Neural cell (in vitro differentiated cells): ENCODE data around the gene RAVER1.

ENCODE experiments used
- CTCF ChIP-seq: fragments of 450-650 bp; IDR thresholded peaks from 2 replicates; pipeline ENCODE4 v1.5.1; 2014; ENCODE audit warnings: antibody characterized with exemption, mild to moderate bottlenecking, moderate library complexity; ENCODE audit not compliant: poor library complexity, severe bottlenecking
- EP300 ChIP-seq: fragments of 450-650 bp; conservative IDR thresholded peaks from 2 replicates; pipeline ENCODE4 v1.6.1; 2014; ENCODE audit warnings: antibody characterized with exemption, mild to moderate bottlenecking, moderate library complexity; ENCODE audit not compliant: poor library complexity, severe bottlenecking
- EZH2 ChIP-seq: fragments of 200-600, 300-800 bp; shearing (Covaris generic), sonication (generic); IDR thresholded peaks from 2 replicates; pipeline ENCODE4 v1.6.1; 2014; ENCODE audit warnings: antibody characterized with exemption, low read length, borderline replicate concordance, mild to moderate bottlenecking; ENCODE audit not compliant: insufficient read depth, poor library complexity, severe bottlenecking
- POLR2AphosphoS5 ChIP-seq: IDR thresholded peaks from 2 replicates; pipeline ENCODE4 v1.6.1; 2012
- RAD21 ChIP-seq: fragments of 450-650 bp; conservative IDR thresholded peaks from 2 replicates; pipeline ENCODE4 v1.6.1; 2014; ENCODE audit warnings: antibody characterized with exemption, mild to moderate bottlenecking, moderate library complexity
- REST ChIP-seq: IDR thresholded peaks from 2 replicates; pipeline ENCODE4 v1.6.1; 2012; ENCODE audit warnings: borderline replicate concordance
- TAF1 ChIP-seq: IDR thresholded peaks from 2 replicates; pipeline ENCODE4 v1.6.1; 2012; ENCODE audit warnings: low read depth

DNA sequence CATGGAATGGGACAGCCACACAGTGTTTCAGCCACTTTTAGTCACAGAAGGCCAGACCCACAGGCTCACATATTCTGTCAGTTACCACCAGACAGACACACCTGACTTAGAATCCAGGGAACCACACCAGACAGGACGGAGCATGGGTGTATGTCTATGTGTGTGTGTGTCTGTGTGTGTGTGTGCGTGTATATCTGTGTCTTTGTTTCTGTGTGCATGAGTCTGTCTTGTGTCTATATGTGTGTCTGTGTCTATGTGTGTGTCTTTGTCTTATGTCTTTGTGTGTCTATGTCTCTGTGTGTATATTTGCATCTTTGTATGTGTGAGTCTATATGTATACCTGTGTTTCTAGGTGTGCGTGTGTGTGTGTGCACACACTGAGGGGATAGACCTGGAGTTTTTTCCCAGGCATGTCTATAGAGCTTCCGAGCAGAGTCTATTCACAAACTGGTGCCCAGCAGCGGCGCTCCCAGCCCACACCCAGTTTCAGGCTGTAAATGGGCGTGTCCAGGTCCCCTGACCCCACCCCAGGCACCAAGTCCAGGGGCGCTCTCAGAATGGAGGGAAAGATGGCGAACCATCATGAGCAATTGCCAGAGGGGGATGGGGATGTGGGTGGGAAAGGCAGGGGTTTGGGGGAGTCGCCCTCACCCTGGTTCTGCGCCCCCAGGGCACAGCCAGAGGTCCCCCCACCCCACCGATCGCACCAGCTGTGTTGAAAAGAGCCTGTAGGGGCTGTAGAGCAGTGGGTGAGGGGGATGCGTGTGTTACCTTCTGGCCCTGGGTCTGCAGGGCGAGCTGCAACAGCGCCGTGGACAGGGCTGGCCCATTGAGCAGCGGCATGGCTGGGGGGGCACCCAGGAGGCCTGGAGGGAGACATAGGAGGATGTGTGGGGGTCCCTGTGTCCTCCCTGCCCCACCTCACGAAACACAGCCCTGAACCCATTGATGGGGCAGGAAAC is 11.2 kb downstream of the RAVER1 start:
- TF ChIP-seq POLR2AphosphoS5 (no peak), CTCF (no peak), EZH2 (no peak), TAF1 (no peak), EP300 (no peak), REST (no peak), RAD21 (no peak)
